Measurements from ENCODE around the gene ERFE. TPM values are rescaled to one million over a fixed set of nuclear protein-coding genes. Genes with fewer than 3 reads are reported as not detected.
A peak's percentile ranks its signal among the peaks of the same experiment; 100 is the strongest.

Gene ERFE
- total and polyA plus RNA-seq, 2 donors (not counting 1 experiment from before 2014, with no cell fraction given) = 0.17 TPM; not detected in 1

DNA sequence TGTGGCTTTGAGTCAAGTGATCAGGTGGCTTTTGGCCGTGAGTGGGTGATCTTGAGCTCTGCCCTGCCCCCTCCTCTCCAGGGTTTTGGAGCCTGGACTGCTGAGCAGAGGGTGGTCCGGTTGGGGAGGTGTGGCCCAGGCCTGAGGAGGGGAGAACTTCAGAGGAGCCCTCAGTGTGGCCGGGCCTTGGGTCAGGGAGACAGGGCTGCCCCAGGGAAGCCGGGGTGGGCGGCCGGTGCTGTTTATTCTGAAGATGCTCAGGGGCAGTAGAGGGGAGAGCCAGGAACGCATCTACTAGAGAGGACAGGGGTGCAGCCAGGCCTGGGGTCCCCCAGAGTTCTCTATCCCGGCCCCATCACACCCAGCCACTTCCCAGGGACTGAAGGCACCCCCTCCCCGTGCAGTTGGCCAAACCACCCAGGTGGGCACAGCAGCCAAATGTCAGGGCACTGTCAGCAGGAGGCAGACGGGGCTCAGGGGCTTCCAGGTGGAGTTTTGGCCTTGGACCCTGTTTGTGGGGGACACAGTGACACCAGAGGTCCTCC lies 963 bp downstream of the ERFE start:
- DNase-seq (no peak), ATAC-seq (ENCODE audit: low read depth) (no peak)
- no peaks in the 10 kb centered on the region for H3K79me2 ChIP-seq (ENCODE audit: control insufficient read depth, insufficient read depth, low read length)
- peaks cover 16 to 19% of the 10 kb centered on the region in 2 donors for H3K4me1 ChIP-seq (ENCODE audit: control insufficient read depth in 2 of 2, insufficient read depth in 2 of 2, low read length in 2 of 2)
- Mint-ChIP-seq H3K4me1 (peaks cover 15% of the 10 kb centered on the region), H3K27me3 (peaks cover 15% of the 10 kb centered on the region), H3K27ac (no peak overlapping the region), H3K9me3 (ENCODE audit: insufficient read depth) (no peaks in the 10 kb centered on the region), H3K4me3 (peak overlapping the region; percentile 84)
- no peaks in the 10 kb centered on the region for H4K20me1 ChIP-seq (ENCODE audit: control insufficient read depth, insufficient read depth, low read length, poor library complexity, severe bottlenecking)
- peak overlapping the region; percentile 81 for H3K4me2 ChIP-seq (replicated peaks; ENCODE audit: low read depth, low read length, poor library complexity, severe bottlenecking)
- no peak for TF ChIP-seq EZH2 (IDR thresholded peaks at IDR 0.05; ENCODE audit: borderline replicate concordance, insufficient read depth, low read depth, low read length, poor library complexity, severe bottlenecking)
- TF ChIP-seq, protein P1, sequence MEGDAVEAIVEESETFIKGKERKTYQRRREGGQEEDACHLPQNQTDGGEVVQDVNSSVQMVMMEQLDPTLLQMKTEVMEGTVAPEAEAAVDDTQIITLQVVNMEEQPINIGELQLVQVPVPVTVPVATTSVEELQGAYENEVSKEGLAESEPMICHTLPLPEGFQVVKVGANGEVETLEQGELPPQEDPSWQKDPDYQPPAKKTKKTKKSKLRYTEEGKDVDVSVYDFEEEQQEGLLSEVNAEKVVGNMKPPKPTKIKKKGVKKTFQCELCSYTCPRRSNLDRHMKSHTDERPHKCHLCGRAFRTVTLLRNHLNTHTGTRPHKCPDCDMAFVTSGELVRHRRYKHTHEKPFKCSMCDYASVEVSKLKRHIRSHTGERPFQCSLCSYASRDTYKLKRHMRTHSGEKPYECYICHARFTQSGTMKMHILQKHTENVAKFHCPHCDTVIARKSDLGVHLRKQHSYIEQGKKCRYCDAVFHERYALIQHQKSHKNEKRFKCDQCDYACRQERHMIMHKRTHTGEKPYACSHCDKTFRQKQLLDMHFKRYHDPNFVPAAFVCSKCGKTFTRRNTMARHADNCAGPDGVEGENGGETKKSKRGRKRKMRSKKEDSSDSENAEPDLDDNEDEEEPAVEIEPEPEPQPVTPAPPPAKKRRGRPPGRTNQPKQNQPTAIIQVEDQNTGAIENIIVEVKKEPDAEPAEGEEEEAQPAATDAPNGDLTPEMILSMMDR (IDR thresholded peaks at IDR 0.05) = no peak
- WGBS (ENCODE audit: insufficient coverage) = 30% methylated on average over 10 of the region's 10 CpGs
- CTCF ChIA-PET = interaction anchor here (1.0 to 2.9 kb wide), 4 partner anchors 8 to 302 kb away, joined by 3 to 22 read pairs (median 4); no protein-coding TSS in a partner anchor
- intact Hi-C loops (cut with micrococcal nuclease) = loop anchor here (1.0 kb wide), 1 partner anchor 104 kb away; no protein-coding TSS in a partner anchor
- H2AFZ ChIP-seq (ENCODE audit: insufficient read depth, low read depth, low read length, poor library complexity, severe bottlenecking) = peak overlapping the region; percentile 51
- H3K9me3 ChIP-seq (ENCODE audit: control extremely low read depth in 1 of 3, control insufficient read depth in 2 of 3, insufficient read depth in 1 of 3, low read length in 2 of 3) = peaks cover 0 to 17% (median 0%) of the 10 kb centered on the region in 3 donors
- peak overlapping the region; percentile 42 for H3K9ac ChIP-seq (ENCODE audit: low read length)
- H3K27ac ChIP-seq (ENCODE audit: low read length in 2 of 2) = no peak overlapping the region
- H3K27me3 ChIP-seq (replicated peaks in 1 of 4; ENCODE audit: control extremely low read depth in 1 of 4, control insufficient read depth in 3 of 4, insufficient read depth in 4 of 4, low read length in 3 of 4) = peaks cover 0 to 32% (median 8%) of the 10 kb centered on the region in 4 experiments
- H3K4me3 ChIP-seq (ENCODE audit: control extremely low read depth in 1 of 5, extremely low read depth in 1 of 5, insufficient read depth in 1 of 5, low read depth in 2 of 5, low read length in 4 of 5) = peak overlapping the region in 1 of 5 experiments; percentile 30
- H3K36me3 ChIP-seq (replicated peaks in 1 of 2; ENCODE audit: control extremely low read depth in 1 of 2, control insufficient read depth in 1 of 2, extremely low read depth in 1 of 2, insufficient read depth in 2 of 2, low read length in 1 of 2) = no peaks in the 10 kb centered on the region
- POLR2A ChIA-PET = no interaction called here

All from B cell (primary cell).